HG02943 (cell line): ENCODE results near the gene ZNF850.
"Not testable (repeated sequence)": the region's sequence is repeated elsewhere in the genome, so short reads cannot be mapped to it uniquely, and the experiment has no call there.

Source experiments
- ATAC-seq: cut with Tn5 transposase; IDR thresholded peaks from one replicate; pipeline ENCODE4 v1.9.1; 2021; ENCODE audit warnings: mild to moderate bottlenecking, low read depth, moderate library complexity; ENCODE audit not compliant: unreplicated experiment

ZNF850 gene

DNA sequence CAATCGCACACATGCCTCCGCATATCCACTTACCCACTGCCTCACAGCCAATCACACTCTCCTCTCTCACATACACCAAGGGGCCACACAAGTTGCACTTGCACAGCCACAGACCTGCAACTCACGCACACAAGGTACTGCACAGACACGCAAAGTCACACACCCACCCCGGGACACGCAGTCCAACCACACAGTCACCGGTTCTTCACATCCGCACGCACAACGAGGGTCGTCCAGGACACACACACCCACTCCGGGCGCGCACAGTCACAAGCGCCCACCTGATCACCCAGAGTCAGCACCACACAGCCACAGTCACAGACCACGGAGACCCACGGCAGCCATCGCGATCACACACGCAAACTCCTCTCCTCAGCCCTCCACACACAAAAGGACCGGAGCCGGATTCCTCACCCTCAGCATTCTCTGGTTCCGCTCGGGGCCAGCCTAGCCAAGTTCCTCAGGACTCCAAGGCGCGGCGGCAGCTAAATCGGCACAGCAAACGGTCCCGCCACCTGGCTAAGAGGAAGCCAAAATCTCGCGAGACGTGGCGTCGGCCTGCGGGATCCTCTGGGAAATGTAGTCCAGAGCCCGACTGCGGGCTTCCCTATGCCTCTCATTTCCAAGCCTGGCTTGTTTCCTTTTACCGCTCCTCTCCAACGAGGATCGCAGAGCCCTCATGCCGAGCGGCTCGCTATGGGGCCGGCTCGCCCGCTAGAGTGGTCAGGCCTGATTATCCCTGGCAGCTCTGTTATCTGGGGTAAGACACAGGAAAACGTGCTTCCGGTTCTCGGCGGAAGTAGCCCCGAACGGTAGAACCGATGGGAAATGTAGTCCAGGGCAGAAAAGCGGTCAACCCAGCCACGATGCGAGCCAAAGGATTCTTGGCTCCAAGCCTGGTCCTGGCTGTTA lies at the start of gene ZNF850:
TSS of gene ZNF850 (minus strand) at position 497 of the 912 bp plus-strand sequence. CDS start 10,201 bp downstream, outside the sequence.
- ATAC-seq = peak; percentile 90

GRCh38 chr19:36821758-36822157 lies 49.2 kb upstream of the ZNF850 start:
- no peak for ATAC-seq

DNA sequence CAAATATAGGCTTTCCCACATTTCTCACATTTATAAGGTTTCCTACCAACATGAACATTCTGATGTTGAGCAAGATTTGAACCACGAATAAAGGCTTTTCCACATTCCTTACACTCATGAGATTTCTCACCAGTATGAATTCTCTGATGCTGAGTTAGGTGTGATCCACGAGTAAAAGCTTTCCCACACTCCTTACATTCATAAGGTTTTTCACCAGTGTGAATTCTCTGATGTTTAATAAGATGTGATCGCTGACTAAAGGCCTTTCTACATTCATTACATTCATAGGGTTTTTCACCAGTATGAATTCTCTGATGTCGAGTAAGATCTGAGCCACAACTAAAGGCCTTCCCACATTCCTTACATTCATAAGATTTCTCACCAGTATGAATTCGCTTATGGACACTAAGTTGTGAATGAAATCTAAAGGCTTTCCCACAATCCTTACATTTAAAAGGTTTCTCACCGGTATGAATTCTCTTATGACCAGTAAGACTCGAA lies 46.6 kb upstream of the ZNF850 start:
- no peak for ATAC-seq

GRCh38 chr19:36807029-36807428 lies 34.4 kb upstream of the ZNF850 start:
- no peak for ATAC-seq

GRCh38 chr19:36805364-36805763 lies 32.8 kb upstream of the ZNF850 start:
- no peak for ATAC-seq

DNA sequence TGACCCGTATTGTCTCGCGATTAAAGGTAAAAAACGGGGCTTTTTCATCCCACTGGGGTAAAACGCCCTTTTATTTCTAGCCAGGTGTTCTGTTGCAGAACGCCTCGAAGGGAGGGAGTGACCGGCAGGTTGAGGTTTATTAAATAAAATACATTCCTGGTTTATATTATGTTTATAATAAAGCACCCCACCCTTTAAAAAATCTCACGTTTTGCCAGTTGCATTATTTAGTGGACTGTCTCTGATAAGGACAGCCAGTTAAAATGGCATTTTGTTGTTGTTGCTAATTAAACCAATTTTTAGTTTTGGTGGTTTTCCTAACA lies 25.1 kb upstream of the ZNF850 start:
- no peak for ATAC-seq

- ATAC-seq = no peak
Observed at GRCh38 chr19:36796714-36796992, 24.0 kb upstream of the ZNF850 start.

DNA sequence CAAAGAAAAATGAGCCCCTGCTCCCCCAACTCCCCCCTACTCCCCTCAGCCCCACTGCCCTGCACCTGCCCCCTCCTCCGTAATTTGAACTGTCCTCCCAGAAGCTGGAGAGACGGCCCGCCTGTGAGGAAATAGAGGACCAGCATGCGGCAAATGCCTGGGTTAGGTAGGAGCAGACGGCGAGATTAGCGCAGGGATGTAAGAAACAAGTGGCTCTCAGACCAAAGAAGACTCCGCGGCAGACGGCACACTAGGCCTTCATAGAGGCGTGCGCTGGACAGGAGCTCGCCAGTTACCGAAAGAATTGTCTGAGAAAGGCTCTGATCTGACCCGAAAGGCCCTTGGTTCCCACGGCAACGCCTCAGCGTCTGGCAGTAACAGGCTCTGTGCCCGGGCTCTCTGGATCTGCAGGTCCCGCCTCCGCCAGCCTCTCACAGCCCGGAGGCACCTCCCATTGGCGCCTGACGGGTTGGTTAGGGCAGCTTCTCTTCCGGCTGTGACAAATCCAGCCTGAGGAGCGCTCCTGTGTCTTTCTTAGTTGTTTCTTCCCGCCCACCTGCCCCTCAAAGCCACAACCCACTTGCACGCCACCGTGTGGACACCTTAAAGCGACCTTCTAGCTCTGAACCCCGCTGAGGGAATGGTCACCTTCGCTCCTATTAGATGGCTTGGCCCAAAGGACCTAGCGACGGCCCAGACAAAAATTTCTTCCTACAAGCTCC lies 19.0 kb upstream of the ZNF850 start:
- ATAC-seq = not testable (repeated sequence)

DNA sequence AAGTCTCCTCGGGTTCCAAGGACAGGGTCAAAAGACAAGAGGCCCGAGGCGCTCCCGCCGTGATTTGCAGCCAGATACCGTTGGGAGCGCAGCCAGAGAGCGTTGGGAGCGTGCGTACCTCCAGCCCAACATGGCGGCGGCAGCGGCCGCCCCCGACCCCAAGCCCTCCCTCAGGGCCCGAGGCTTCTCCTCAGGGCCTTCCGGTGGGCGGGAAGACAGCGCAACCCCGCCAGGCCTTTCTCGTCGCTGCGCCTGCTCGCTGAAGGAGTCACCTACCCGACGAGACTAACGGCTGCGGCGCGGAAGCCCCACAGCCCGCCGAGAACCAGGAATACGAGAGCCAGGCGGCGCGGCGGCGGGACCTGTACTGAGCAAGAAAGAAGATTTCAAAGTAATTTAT lies 3.2 kb upstream of the ZNF850 start:
- ATAC-seq = no peak

DNA sequence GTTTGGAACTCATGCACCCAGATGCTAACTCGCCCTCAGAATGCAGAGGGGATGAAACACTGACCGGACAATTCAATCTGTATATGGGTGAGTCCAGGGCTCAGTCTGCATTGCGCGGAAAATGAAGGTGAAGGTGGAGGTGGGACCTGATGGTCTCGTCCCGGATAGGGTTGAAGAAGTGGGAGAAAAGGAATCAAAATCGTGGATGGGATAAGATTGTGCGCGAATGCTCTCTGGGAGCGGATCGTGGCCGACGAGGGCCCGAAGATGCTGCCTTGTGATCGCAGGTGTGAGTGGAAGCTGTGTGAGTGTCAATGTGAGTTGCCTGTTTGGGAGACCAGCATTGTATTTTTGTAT lies 594 bp upstream of the ZNF850 start:
- peak; percentile 18 for ATAC-seq

DNA sequence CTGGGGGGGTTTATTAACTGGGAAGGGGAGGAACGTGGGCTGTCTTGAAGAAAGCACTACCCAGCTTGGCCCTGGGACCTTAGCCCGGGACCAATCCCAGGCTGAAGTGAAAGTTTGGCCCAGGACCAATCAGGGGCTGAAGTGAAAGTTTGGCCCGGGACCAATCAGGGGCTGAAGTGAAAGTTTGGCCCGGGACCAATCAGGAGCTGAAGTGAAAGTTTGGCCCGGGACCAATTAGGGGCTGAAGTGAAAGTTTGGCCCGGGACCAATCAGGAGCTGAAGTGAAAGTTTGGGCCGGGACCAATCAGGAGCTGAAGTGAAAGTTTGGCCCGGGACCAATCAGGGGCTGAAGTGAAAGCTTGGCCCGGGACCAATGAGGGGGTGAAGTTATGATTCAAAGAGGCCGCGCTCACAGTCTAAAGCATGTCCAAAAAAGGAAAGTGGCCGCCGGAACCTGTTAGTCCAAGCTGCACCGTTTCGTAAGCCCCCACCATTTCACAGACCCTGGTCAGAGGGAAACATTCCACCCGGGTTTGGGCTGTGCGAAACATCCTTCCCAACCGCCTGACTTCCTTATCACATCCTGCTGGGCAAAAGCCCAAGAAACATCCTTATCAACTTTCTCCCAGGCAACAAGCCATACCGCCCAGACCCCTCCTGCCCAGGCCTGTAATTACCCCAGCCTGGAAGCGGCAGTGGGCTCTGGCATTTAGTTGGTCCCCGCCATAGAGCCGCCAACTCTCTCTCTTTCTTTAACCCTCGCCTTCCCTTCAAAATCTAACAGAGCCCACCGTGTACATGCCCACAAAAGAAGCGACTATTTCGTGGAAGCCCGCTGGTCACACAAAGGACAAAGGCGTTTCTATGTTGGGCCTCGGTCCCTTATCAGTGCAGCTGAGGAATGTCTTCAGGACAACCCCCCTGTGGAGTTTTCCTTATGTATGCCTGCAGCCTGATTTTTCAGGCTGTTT lies 1.1 kb downstream of the ZNF850 start:
- ATAC-seq = no peak

- no peak for ATAC-seq
Observed at GRCh38 chr19:36750066-36750691, 22.4 kb downstream of the ZNF850 start.

- ATAC-seq = not testable (repeated sequence)
Observed at GRCh38 chr19:36749613-36750012, 23.0 kb downstream of the ZNF850 start.

GRCh38 chr19:36748431-36749275 lies 24.0 kb downstream of the ZNF850 start:
- ATAC-seq = no peak

- ATAC-seq = no peak
Observed at GRCh38 chr19:36747750-36748149, 24.9 kb downstream of the ZNF850 start.

DNA sequence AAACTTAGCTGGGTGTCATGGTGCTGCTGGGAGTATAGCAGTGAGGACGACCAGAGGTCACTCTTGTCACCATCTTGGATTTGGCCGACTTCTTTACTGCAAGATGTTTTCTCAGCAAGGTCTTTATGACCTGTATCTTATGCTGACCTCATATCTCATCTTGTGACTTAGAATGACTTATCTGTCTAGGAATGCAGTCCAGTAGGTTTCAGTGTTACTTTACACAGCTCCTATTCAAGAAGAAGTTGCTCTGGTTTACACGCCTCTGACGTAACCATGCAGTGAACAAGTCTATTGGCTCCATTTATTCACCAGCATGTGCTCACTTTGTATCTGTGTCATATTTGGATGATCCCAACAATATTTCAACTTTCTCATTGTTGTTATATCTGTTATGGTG lies 26.7 kb downstream of the ZNF850 start:
- no peak for ATAC-seq

DNA sequence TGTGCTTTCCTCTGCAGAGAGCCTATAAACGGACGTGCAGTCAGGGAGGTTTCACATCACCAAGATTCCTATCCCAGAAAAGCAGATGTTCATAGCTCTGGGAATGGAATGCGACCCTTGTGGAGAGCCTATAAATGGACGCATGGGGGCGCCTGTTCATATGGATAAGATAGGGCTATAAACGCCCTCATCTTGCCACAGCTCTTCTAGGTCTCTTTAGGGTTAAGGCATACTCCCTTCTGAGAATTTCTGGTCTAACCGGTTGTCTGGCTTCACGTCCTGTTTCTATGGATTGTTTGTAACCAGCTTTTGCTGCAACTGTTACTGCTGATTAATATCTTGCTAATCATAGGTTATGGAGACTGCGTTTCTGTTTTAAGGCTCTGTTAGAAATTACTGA lies 36.4 kb downstream of the ZNF850 start:
- not testable (repeated sequence) for ATAC-seq

- no peak for ATAC-seq
Observed at GRCh38 chr19:36719687-36720556, 52.7 kb downstream of the ZNF850 start.
